HG03521 (cell line): Measurements from ENCODE around the gene MED12L.
A peak's percentile ranks its signal among the peaks of the same experiment; 100 is the strongest.

ENCODE experiments used
- ATAC-seq: cut with Tn5 transposase; IDR thresholded peaks from one replicate; pipeline ENCODE4 v1.9.1; 2021; ENCODE audit warnings: mild to moderate bottlenecking, moderate library complexity; ENCODE audit not compliant: unreplicated experiment

MED12L gene

DNA sequence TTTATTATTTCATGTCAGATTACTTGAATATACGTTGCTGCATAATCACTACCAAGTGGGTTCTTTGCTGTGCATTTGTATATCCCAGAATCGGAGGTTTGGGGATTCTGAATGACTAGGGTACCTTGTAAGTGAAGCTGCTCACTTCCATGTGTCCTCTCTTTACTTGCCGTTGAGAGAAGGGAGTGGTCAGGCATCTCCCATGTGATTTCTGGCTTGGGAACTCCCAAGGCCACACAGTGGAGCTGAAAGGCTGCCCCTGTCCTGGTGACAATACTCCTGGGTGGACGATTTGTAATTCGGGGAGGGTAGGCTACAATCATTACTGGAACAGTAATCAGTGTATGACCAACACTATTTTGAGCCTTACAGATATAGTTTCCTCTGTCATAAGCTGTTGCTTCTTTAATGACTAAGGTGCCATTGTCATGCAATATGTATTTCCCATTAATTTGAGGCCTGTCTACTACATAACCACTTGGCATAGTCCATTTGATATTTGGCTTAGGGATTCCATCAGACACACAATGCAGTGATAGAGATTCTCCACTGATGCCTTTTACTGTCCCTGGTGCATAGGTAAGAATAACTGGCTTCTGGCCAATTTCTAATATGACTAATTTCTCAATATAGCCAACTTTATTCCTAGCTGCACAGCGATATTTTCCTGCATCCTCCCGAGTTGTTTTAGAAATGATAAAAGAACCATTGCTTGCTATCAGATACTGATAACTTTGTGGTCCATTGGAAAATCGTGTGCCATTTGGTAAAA, 351.4 kb downstream of the MED12L start:
- no peak for ATAC-seq

DNA sequence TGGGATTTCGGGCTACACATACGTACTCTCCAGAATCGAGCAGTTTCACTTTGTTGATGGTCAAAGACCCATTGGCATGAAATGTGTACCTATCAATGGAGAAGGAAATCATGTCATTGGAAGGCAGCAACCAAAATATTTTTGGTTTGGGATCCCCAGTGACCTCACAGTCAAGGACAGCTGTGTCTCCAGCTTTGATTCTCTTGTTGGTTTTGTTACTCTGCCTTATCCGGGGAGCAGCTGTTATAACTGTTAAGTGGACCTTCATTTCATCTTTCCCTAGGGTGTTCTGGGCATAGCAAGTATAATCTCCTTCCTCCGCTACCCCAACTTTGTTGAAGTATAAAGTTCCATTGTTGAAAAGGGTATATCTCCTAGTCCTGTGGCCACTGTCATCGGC, 352.4 kb downstream of the MED12L start:
- no peak for ATAC-seq

DNA sequence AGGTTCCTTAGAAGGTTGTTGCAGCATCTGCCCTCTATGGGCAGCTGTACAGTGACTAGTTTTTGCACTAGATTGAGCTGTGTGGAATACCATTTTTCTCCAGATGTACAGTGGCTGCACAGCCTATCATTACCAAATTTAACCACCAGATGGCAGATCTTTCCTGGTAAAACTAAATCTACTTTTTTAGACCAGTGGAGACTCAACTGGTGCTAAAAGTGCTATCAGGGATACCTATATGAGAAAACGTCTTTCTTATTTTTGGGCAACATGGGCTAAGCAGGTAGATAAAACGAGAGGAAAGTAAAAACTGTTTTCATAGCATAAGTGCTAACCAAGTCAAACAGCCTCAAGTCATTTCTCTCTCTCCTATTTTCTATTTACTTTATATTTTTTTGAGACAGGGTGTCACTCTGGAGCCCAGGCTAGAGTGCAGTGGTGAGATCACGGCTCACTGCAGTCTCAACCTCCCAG, 354.2 kb downstream of the MED12L start:
- peak; percentile 64 for ATAC-seq

DNA sequence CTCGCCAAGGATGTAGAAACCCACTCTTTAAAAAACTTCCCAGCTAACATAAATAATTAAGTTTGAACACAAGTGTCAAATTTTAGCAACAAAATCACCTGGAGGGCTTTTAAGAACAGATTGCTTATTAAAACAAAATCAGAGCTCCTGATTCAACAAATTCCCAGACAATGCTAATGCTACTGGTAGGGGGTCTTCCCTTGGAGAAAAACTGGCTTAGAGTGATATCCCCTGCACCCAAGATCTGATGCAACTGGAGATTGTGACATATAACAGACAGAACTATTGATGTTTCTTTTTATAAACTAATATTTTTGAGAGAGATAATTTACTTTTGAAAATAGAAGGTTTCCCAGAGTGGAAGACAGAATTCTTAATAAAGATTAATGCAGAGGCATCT, 355.5 kb downstream of the MED12L start:
- no peak for ATAC-seq

DNA sequence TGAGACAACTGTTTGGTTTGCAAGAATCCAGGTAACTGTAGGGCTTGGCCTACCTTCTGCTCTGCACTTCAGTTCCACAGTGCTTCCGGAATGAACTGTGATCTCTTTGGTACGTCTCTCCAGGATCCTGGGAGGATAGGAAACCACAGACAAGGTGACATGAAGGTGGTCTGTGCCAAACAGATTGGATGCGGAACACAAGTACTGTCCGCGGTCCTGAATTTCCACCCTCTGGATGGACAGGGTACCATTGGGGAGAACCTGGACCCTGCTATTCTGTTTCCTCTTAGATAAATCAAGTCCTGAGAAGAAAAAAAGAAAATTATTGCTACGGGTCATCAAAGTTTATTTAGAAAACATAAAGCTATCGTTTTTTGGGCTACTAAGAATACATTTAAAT, 358.1 kb downstream of the MED12L start:
- no peak for ATAC-seq

DNA sequence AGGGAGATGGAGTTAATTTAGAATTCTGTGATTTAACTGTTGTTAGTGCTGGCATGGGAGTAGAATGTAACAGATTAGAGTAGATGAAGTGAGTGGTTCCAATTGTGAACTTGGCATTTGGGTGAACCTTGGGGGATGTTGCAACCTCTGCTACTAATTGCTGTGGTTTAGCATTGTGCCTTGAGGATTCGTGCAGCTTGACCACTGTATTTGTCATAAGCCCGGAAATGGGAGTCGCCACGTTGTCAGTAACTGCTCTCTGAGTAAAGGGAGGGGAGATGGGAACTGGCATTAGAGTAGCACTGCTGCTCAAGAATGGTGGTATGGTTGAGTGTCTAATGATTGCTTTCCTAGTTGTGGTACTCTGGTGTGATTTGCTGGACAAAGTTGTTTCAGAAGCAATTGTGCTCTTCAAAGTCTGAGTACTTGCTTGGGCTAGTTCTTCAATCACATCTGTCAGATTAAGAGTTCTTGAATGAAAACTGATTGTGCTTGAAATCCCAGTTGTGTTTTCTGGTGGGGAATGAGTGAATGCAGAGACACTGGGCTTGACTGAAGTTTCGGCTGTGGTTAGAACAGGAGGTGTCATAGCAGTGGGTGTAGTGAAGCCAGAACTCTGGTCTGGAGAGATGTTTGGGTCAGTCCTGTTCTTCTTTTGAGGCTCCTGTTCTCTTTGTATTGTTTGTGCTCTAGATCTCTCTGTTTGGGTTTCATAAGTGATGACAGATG, 360.0 kb downstream of the MED12L start:
- no peak for ATAC-seq

DNA sequence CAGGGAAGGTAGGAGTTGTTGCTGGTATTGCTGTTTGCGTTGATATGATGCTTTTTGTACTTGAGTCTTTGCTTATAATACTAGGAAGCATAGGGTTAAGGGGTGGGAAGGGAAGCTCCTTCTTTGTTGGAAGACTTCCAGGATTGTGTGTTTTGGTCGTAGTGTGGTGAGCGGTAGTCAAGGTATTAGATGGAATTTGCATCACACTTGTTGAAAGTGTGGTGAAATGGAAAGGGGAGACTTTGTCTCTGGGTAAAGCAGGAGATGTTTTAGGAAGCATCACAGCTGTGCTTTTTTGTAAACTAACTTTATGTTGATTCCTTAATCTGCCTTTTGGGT, 360.5 kb downstream of the MED12L start:
- no peak for ATAC-seq

DNA sequence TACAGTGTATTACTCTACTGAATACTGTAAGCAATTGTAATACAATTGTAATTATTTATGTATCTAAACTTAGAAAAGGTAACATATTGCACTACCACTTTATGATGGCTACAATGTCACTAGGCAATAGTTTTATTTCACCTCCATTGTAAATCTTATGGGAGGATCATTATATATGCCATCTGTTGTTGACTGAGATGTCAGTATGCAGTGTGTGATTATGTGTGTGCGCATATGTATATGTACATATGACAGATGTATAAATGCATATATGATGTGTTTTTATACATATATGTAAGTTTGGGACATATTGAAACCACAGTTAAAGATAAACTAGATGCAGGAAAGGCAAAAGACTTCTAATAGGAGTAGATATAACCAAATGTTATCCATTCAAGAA, 366.9 kb downstream of the MED12L start:
- ATAC-seq = no peak

DNA sequence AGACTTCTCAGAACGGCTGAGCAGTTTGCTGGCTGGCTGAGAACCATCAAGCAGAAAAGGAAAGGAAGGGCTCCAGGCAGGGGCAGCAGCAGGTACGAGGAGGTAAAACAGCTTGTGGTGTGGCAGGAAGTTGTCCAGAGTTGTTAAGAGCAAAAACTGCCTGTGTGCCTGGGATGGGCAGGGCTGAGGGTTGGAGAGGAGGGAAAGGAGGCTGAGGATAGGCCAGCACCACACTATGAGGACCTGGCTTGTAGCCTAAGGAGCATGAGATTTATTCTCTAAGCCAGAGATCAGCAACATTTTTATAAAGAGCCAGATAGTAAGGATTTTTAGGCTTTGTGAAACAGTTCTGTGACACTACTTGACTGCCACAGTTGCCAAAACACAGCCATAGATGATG, 367.4 kb downstream of the MED12L start:
- no peak for ATAC-seq

DNA sequence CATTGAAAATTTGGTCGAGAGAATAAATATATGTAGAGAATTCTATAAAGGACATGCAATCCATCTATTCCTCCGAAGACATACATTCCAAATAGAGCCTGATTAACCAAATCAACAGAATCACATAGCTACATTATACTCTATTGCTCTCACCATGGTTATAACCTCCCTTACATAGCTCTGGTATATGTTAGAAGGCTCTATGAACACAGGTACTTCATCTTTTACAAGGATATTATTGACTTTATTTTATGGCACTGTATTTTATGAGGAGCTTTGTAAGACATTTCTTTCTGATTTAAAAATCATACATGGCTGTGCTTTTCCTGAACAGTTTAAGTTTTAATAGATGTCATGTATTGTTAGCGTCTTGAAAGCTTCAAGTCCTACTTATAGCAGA, 370.6 kb downstream of the MED12L start:
- ATAC-seq = no peak

DNA sequence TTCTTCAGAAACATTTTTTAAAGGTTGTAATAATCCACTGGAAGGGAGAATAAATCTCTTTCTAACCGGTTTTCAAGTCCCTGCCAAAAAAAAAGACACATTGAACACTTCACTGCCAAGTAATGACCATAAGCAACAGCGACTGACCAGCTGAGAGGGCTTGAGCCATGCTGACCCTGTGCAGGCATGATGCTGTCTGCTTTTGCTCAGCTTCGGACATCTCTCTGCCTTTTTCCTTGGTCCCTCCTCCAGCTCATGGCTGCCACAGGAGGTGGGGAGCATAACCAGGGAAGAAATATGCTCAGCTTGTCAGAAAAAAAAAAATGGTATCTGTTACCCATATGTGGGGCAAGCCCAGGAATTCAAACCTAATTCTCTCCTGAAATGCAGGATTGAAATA, 373.9 kb downstream of the MED12L start:
- ATAC-seq = no peak

DNA sequence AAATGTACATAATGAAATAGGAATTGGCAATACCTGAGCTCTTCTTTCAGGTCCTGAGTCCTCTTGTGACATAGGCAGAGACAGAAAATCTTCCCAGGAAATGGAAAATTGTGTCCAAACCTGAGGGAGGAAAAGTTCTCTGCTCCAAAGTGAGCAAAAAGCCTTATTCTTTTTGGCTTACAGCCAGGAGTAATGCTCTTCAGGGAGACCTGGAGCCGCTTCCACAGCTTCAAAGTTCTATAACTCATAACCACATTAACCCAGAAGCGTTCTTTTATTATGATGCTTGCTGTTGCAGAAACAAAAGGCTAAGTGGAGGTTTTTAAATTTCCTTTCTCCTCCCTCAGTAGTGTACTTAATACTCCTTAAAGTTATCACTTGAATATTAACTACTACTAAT, 374.8 kb downstream of the MED12L start:
- ATAC-seq = no peak

DNA sequence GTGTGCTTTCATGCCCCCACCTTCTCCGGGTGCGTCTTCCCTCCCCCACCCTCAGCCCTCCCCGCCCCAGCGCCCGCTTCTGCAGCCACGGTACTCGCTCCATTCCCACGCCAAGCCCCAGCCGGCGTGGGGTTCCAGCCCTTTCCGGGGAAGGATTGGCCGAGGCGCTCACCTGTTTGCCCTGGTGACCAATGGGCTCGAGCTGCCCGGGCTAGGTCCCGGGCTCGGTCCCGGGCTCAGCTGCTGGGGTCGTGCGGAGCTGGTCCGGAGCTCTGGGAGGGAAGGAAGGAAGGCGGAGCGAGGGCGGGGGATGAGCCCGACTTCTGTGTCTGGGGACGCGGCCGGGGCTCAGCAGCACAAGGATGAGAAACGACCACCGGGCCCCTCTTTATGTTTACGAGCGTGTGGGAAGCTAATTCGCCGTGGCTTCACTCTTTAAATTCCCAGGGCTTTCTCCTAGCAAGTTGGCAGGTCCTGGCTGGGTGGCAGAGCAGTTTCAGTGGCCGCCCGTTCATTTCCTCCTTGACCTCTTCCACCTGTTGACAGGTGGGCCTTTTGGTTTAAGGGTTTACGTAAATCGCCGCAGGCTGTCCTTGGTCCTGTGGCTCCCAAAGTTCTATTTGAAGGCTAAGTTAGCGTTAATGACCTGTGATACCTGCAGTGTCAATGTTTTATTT, 375.4 kb downstream of the MED12L start, which contains the start of gene IGSF10:
TSS of gene IGSF10 (minus strand) at position 288 of the 677 bp plus-strand sequence. CDS start 2,352 bp downstream, outside the sequence.
- no peak for ATAC-seq

DNA sequence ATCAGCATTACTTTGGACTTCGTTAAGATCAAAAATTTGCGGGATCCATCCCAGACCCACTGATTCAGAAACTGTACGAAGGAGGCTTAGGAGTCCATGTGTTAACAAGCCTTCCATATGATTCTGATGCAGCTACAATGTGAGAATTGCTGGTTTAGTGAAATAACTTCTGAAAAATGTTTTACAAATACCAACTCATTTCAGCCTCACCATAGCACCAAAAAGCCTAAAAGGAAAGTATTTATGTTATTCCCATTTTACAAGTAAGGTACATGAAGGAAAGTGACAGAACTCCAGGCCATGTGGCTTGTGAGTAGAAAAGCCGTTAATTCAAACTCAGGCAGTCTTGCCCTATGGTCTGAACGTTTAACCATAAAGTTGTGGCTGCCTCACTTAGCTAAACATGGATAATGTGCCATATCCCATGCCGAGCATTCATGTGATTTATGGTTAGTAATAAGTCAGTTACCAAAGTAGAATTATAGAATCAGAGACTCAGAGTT, 376.9 kb downstream of the MED12L start:
- no peak for ATAC-seq

DNA sequence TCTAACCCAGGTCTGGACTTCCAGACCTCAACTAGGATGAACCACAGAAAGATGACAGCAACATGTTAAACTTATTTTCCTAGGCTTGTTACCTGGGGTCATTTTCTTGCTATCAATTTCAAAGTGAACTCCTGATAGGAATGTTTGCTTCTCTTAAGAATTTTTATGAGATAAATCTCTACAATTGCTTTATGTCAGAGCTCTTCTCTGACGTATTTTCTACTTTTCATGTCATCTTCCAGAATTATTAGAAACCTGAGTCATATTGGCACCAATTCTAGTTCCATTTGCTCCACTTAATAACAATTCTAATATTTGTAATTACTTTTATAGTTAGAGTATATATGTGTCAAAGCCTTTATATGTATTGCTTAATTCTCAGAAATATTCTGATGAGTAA, 377.5 kb downstream of the MED12L start:
- no peak for ATAC-seq

DNA sequence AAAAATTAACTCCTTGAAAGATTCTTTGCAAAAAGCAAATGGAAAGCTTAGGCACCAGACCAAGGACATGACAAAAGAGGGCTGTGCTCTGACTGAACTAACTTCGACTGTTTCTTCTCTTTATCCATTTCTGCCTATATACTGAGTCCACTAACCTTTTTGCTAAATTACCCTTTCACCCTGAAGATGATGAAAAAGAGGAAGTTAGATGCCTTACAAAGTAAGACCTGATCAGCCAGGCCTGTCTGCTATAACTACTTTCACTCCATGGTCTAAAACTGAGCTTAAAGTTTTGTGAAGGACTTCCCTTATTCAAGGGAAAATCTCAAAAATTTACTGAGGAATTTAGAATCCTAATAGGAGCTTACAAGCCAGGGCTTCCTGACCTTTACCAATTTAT, 381.6 kb downstream of the MED12L start:
- no peak for ATAC-seq

DNA sequence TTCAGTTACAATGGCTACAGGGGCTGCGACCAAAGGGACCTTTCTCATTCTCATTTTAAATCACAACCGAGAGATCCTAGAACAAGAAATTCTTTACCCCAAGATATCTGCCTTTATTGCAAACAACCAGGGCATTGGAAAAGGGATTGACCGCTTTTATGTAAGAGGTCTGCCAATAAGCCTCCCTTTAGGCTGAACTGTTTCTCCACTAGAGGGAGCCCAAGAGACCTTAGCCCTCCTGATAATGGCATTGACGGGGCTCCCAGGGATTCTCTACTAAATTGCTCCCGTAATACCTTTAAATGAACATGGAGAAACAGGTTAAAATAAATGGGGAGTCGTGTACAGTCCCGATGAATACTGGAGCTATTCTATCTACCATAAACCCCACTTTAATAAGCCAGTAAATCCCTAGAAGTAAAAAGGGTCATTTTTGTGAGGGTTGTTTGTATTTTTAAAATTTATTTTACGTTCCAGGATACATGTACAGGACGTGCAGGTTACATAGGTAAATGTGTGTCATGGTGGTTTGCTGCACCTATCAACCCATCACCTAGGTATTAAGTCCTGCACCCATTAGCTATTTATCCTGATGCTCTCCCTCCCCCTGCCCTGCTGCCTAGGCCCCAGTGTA, 382.9 kb downstream of the MED12L start:
- no peak for ATAC-seq

DNA sequence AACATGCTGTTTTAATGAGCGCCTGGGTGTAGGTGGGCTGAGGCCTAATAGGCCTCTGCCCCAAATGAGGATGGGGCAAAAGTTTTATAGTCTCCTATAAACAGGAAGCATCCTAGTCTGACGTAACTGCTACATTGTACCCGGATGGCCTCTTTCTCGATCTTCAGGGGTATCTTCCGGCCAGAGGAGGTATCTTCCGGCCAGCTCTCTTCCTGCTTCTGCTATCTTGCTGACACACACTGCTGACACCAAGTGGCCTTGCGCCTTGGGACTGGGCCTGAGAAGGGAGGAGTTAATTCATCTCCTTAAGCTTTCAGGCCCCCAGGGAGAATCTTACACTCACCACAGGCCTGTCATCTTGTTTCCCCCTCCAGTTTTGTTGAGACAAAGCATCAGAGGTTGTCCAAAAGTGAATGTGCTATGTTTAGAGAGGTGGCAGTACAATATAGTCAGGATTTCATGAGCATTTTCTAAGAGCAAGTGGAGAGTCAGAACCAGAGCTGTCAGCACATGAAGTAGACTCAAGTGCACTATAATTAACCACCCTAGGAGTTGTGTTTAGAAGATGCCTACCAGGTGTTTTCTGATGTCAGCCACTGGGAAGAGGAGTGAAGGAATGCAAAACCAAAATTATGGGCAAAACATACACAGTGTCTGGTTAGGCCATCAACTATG, 391.0 kb downstream of the MED12L start:
- no peak for ATAC-seq

DNA sequence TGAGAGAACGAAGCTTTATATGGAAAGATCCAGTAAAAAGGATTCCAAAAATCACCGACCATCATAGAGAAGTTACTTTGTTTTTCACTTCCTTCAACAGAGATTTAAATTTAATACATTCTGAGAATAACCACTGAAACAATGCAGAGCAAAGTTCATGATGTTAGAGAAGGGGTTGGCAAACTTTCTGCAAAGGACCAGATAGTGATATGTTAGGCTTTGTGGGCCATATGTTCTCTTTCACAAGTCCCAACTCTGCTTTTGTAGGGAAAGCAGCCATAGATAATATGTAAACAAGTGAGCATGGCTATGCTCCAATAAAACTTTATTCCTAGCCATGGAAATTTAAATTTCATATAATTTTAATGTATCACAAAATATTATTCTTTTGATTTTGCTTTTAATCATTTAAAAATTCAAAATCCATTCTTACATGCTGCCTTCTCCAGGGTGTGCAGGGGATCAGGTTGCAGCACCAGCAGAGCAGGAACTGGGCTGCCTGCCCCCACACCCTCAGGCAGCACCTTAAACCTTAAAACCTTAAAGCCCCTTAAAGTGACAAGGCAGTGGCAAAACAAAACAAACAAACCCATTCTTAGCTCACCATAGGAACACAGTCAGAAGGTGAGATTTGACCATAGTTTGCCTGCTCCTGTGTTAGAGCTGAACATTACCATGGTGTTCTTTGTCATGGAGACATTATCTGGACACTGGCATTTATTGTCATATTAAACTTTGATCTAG, 392.3 kb downstream of the MED12L start:
- no peak for ATAC-seq

DNA sequence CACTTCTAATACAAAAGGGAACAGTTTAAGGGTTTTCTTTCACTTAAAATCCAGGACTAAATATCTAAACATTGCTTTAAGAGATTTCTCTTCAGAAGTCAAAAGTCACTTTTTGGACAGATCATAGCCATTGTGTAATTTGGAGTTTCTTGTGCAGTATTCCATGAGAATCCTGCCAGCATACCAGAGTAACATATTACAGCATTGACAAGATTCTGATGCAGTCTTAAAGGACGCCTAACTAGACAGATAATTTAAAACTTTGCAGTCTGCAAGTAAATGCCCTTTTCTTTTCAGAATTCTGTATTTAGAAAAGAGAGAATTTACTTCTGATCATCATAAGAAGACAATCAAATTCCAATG, 392.9 kb downstream of the MED12L start:
- ATAC-seq = no peak
